Stimulated activated CD8-positive, alpha-beta memory T cell treated with anti-CD3 and anti-CD28 coated beads, Interleukin-12 subunit alpha, Interleukin-12 subunit beta, amount 100 ng/mL, for 24 hours (primary cell): ENCODE measurements around the gene SLC30A5.
"Not testable (repeated sequence)": the region's sequence is repeated elsewhere in the genome, so short reads cannot be mapped to it uniquely, and the experiment has no call there.

Experiments
- DNase-seq: peaks from one replicate; pipeline ENCODE4 v3.0.0-alpha.2; 2020; ENCODE audit errors: extremely low read depth

Gene SLC30A5

GRCh38 chr5:69105996-69106906 is 12.4 kb downstream of the SLC30A5 start:
- DNase-seq: no peak

- DNase-seq: not testable (repeated sequence)
These were observed 14.6 kb downstream of the SLC30A5 start for GRCh38 chr5:69108367-69108766.

GRCh38 chr5:69113851-69114250 is 20.0 kb downstream of the SLC30A5 start:
- DNase-seq: no peak

- DNase-seq: no peak
These were observed 21.7 kb downstream of the SLC30A5 start for GRCh38 chr5:69115526-69115925.

- DNase-seq: no peak
These were observed 35.6 kb downstream of the SLC30A5 start for GRCh38 chr5:69129413-69129812.

- DNase-seq: no peak
These were observed 36.4 kb downstream of the SLC30A5 start for GRCh38 chr5:69130241-69130640.

GRCh38 chr5:69131304-69131703 is 37.5 kb downstream of the SLC30A5 start:
- no peak for DNase-seq

GRCh38 chr5:69134126-69134525 is 40.3 kb downstream of the SLC30A5 start:
- no peak for DNase-seq

GRCh38 chr5:69136293-69136692 is 42.5 kb downstream of the SLC30A5 start:
- DNase-seq: no peak

- not testable (repeated sequence) for DNase-seq
These were observed 43.4 kb downstream of the SLC30A5 start for GRCh38 chr5:69137208-69137607.

- DNase-seq: no peak
These were observed 44.0 kb downstream of the SLC30A5 start for GRCh38 chr5:69137807-69138206.

GRCh38 chr5:69138766-69139165 is 45.0 kb downstream of the SLC30A5 start:
- no peak for DNase-seq

- not testable (repeated sequence) for DNase-seq
These were observed 46.4 kb downstream of the SLC30A5 start for GRCh38 chr5:69140239-69140638.

GRCh38 chr5:69140827-69141226 is 47.0 kb downstream of the SLC30A5 start:
- no peak for DNase-seq

GRCh38 chr5:69148576-69148975 is 54.8 kb downstream of the SLC30A5 start:
- DNase-seq: not testable (repeated sequence)

GRCh38 chr5:69148981-69149675 is 55.3 kb downstream of the SLC30A5 start:
- no peak for DNase-seq

GRCh38 chr5:69149676-69150010 is 55.8 kb downstream of the SLC30A5 start:
- DNase-seq: no peak

- no peak for DNase-seq
These were observed 58.9 kb downstream of the SLC30A5 start for GRCh38 chr5:69152731-69153130.

GRCh38 chr5:69156456-69156855 is 62.6 kb downstream of the SLC30A5 start:
- no peak for DNase-seq

- DNase-seq: no peak
These were observed 64.2 kb downstream of the SLC30A5 start for GRCh38 chr5:69158039-69158438.

- no peak for DNase-seq
These were observed 66.8 kb downstream of the SLC30A5 start for GRCh38 chr5:69160651-69161050.

- DNase-seq: peak; percentile 94
These were observed 73.1 kb downstream of the SLC30A5 start, which contains the start of gene CCNB1 for GRCh38 chr5:69166686-69167492. CCNB1 (plus strand) TSS chr5:69167150; CDS start chr5:69167263, 113 bp downstream.
